Measurements from ENCODE around the gene CD226. TPM values are rescaled to one million over a fixed set of nuclear protein-coding genes. Genes with fewer than 3 reads are reported as not detected.
"Not testable (repeated sequence)": the region's sequence is repeated elsewhere in the genome, so short reads cannot be mapped to it uniquely, and the experiment has no call there.

CD226 gene
- polyA plus RNA-seq, 4 donors: 1.8 to 4.1 (median 3.4) TPM

DNA sequence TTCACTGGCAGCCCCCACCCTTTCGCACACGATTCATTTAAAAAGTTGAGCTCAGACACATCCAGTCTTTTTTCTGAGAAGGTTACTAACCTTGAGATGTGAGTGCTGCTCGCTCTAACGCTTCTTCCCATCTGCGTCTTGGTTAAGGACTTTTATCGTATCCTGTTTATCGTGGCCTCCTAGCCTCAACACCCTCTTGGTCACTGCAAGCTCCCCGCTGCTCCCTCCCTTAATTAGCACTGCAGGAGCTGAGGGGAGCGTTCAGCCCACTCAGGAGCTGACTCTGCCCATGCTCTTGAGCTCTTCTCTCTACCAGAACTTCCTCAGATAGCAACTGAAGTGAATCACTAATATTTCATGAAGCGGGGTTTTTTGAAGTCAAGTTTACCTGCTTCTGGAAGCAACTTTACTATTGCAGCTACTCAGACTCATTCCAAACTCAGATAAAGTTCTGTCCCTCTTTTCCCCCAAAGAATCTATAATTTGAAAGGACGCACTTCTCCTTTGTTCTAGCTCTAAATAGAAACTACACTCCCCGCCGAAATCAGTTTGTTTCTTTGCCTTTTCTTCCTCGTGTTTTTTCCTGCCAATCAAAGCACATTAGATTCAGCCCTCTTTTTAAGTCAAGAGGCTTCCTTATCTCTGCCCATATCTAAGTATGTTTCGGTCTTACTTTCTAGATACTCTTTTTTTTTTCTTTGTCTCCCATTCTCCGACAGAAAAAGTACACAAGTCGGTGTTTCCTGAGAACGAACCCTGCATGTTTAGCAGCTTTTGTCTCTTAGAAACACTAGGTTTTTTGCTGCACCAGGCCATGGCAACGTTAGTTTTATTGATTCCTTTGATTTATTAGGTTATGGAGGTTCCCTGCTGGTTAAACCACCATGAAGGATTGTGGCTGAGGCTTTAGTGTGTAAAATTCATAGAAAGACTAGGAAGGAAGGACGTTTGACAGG, 9.3 kb upstream of the CD226 start:
- no peak for DNase-seq (ENCODE audit: low read depth in 4 of 4, low spot score in 3 of 4)

DNA sequence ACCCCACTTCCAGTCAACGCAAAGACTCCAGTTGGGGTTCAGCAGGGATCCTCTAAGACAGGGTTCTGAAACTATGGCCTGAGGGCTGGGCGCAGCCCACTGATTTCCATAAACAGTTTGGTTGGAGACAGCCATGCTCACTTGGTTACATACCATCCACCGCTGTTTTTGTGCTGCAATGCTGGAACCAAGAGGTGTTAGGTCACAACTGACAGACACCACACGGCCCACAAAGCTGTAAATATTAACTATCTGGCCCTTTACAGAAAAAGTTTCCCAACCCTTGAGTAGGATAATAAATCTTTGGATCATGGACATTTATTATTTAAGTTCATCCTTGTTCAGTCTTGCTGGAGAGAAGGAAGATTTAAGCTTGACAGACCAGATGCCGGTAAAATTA, 8.4 kb upstream of the CD226 start:
- peak in 1 of 4 donors; percentile 19 for DNase-seq (ENCODE audit: low read depth in 4 of 4, low spot score in 3 of 4)

DNA sequence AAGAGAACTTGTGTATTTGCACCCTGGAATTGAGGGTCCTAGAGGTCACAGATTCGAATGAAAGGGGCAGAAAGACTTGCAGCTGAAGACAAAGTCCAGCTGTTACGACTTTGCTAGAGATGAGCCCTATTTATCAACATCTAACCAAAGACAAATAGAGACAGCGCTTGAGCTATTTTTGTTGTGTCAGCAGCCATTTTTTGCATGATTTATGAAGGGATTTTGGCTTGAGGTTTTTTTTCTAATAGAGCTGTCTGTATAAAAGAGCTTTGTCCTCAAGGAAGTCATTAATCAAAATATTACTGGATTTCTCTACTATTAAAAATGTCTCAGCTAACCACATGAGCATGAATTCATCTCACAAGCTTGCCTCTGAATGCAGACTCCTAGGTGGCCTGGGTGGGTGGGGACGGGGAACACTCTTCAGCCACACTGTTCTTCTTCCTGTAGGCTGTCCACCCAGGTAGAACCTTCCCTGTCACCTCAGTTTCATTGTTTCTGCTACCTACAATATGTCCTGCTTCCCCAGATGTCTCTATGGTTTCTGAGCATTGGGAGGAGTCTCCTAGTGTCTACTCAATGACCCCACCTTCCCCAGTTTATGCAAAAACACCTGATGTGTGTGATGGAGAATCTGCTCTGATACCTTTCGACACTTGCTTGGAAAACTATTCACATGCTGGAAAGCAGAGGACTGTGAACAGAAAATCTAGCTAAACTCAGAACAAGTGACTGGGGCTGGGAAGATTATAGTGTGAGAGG, 7.2 kb upstream of the CD226 start:
- DNase-seq (ENCODE audit: low read depth in 4 of 4, low spot score in 3 of 4): peak in 1 of 4 donors; percentile 34

DNA sequence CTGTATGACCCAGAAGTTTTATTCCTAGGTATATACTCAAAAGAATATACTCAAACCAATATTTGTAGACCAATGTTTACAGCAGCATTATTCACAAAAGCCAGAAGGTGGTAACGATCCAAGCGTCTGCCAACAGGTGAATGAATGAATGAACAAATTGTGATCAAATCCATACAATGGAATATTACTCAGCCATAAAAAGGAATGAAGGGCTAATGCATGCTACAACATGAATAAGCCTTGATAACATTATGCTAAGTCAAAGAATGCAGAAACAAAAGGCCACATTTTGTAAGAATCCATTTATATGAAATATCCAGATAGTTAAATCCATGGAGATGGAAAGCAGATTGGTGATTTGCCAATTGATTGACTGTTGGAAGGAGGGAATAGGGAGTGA, 5.5 kb upstream of the CD226 start:
- no peak for DNase-seq (ENCODE audit: low read depth in 4 of 4, low spot score in 3 of 4)

DNA sequence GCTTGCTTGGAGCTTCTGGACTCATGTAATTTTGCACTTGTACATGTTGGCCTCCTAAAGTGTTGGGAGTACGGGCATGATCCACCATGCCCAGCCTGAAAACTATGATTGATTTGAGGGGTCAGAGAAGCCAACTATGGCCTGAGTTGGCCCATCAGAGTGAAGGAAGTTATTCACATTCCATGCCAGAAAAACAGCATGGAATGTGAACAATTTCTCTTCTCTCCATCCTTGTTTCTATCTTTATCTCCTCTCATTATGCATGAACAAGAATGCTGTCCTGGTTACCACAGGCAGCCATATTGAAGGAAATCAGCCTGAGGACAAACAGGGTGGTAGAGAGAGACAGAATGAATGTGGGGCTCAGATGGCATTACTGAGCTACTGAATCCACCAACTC, 3.5 kb upstream of the CD226 start:
- no peak for DNase-seq (ENCODE audit: low read depth in 4 of 4, low spot score in 3 of 4)

DNA sequence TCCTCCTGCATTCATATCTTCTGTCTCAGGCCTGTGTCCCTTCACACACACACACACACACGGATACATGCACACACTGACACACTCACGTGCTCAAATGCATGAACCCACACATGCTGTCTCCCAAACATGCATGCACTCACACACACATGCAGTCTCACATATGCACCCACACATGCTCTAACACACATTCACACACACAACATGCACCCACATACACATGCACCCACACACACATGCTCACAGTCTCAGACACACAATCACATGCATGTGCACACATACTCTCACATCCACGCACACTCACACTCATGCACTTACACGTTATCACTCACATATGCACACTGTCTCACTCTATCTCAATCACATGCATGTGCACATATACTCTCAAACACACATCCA, 1.9 kb upstream of the CD226 start:
- DNase-seq (ENCODE audit: low read depth in 4 of 4, low spot score in 3 of 4): no peak

DNA sequence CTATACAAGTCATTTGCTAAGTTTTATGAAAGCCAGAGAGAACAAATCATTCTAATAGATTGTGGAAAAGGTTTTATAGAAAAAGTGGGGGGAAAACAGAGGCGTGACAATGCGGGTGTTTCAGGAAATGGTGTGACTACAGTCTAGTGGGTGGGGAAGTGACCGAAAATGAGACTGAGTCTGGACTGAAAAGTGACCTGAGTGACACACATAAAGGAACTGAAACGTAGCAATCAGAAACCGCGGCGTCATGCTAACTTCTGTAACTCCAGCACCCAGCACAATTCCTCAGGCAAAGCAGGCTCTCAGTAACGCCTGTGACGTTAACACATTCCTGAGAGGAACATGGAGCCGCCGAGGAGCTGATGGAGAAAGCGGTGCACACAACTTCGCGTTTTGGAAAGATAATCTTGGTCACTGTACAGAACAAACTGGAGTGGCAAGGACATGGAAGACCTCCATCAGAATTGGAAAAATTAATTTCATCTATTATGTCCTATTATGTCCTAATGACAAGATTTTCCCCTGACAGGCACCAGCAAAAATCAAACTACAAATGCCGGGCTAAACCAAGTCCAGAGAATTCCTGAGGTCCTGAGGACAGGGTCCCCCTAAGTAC, 1.4 kb upstream of the CD226 start:
- DNase-seq (ENCODE audit: low read depth in 4 of 4, low spot score in 3 of 4): no peak

DNA sequence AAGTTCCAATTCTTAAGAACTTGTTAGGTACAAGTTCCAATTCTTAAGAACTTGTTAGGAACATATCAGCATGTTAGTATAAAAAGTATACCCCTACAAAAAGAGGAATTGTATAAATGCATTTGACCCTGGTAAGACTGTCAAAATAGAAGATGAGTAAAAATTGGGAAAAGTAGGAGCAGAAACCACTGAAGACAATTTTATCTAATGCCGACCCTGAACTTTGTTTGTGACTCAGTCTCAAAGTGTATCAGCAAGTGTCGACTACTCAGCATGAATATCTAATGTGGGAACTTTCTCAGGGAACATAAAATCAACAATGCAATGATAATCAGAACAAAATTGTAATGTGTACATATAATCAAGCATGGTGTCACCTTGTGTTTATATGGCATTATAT, 583 bp upstream of the CD226 start:
- DNase-seq (ENCODE audit: low read depth in 4 of 4, low spot score in 3 of 4): no peak

DNA sequence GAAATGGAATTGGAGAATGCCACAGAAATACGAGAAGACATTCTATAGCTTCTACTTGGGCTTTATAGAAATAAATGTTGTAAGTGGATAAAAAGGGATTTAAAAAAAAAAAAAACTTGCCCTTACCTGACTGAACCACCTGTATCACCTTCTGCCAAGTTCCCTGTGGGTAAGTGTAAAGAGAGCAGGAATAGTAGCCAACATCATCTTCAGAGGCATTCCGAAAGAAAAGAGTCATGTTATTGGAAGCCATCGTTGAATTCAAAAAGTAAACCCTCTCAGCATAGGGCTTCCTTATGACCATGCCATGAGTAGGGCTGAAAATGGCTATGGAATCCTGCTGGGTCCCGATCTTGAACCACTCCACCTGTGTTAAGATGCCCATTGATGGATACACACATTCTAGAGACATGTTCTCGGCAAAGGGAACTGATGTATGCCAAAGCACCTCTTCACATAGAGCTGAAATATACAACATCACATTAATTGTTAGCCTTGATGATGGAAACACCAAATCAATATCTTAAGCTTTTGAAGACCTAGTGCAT, 991 bp downstream of the CD226 start:
- DNase-seq (ENCODE audit: low read depth in 4 of 4, low spot score in 3 of 4): no peak

DNA sequence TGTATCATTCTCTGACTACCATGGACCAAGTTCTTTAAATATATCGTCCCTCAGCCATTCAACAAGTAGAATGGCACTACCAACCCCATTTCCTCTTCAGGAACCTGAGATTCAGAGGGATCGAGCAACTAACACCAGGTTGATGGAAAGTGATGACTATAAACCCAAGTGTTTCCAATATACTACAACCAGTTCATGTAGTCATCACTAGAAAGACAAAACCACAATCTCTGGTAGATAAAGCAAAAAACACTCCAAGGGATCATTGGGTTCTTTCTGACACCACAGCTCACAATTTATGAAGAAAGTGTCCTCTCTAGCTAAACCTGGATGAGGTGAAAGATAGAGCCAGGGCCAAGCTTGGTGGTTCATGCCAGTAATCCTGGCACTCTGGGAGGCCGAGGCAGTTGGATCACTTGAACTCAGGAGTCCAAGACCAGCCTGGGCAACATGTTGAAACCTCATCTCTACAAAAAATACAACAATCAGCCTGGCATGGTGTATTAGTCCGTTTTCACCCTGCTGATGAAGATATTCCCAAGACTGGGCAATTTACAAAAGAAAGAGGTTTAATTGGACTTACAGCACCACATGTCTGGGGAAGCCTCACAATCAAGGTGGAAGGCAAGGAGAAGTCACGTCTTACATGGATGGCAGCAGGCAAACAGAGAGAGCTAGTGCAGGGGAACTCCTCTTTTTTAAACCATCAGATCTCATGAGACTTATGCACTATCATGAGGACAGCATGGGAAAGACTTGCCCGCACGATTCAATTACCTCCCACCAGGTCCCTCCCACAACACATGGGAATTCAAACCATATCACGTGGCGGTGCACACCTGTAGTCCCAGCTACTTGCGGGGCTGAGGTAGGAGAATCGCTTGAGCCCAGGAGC, 2.2 kb downstream of the CD226 start:
- no peak for DNase-seq (ENCODE audit: low read depth in 4 of 4, low spot score in 3 of 4)

DNA sequence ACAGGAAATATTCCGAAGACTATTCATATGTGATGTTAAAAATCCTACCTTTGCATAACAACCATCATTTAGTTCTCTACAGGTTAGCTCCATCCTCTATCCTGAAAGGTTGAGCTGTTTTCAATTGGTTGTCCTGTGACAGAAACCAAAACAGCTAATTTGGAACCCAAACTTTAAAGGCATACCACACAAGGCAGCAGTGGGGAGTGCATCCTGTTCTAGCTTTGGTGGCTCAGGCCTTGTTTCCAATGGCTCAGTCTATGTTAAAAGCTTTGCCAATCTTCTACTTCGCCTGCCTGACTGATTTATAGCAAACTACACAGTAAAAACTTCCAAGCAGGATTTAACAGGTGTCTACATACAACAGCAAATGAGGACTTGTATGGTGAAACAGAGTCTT, 3.2 kb downstream of the CD226 start:
- no peak for DNase-seq (ENCODE audit: low read depth in 4 of 4, low spot score in 3 of 4)

DNA sequence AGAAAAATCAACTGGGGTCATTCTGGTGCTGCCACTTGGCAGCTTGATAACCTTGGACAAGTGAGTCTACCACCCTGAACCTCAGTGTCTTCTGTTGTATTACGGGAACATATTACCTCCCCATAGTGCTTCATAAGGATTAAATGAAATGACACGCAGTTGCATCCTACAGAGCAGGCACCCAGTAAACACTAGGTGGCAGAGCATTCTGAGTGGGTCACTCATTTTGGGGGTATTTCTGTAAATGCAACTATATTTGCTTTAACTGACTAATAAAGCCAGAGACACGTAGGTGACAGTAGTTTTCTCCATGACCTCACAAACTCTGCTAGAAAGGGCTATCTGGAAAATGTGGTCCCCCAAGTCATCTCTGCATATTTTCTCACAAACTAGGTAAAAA, 4.7 kb downstream of the CD226 start:
- DNase-seq (ENCODE audit: low read depth in 4 of 4, low spot score in 3 of 4): no peak

DNA sequence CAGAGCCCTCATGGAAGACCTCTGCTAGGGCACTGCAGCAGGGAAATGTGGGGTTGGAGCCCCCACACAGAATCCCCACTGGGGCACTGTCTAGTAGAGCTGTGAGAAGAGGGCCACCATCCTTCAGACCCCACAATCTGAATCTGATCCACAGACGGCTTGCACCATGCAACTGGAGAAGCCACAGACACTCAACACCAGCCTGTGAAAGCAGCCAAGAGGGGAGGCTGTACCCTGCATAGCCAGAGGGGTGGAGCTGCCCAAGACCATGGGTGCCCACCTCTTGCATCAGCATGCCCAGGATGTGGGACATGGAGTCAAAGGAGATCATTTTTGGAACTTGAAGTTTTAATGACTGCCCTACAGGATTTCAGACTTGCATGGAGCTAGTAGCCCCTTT, 6.5 kb downstream of the CD226 start:
- no peak for DNase-seq (ENCODE audit: low read depth in 4 of 4, low spot score in 3 of 4)

DNA sequence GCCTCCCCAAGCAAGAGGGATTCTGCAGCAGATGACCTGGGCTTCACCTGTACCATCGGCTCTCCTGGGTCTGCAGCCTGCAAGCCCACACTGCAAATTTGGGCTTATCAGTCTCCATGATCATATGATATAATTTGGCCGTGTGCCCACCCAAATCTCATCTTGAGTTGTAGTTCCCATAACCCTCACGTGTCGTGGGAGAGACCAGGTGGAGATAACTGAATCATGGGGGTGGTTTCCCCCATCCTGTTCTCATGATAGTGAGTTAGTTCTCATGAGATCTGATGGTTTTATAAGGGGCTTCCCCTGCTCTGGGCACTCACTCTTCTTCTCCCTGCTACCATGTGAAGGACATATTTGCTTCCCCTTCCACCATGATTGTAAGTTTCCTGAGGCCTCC, 7.9 kb downstream of the CD226 start:
- not testable (repeated sequence) for DNase-seq (ENCODE audit: low read depth in 4 of 4, low spot score in 3 of 4)

DNA sequence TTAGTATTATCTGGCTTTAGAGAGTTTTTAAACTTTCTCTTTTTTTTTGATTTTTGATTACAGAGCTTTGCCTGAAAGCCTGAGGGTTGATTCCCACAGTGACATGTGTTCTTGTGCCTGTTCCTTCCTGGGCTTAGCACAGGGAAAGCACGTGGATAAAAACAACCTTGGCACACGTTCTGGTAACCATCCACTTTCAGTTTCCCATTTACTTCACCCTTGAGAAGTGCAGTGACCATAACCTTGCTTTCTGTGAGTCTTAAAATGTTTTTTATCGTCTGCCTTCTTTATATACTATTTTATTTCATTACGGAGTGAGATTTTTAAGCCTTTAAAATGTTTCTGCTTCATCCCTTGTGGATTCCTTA, 11.5 kb downstream of the CD226 start:
- DNase-seq (ENCODE audit: low read depth in 4 of 4, low spot score in 3 of 4): no peak

DNA sequence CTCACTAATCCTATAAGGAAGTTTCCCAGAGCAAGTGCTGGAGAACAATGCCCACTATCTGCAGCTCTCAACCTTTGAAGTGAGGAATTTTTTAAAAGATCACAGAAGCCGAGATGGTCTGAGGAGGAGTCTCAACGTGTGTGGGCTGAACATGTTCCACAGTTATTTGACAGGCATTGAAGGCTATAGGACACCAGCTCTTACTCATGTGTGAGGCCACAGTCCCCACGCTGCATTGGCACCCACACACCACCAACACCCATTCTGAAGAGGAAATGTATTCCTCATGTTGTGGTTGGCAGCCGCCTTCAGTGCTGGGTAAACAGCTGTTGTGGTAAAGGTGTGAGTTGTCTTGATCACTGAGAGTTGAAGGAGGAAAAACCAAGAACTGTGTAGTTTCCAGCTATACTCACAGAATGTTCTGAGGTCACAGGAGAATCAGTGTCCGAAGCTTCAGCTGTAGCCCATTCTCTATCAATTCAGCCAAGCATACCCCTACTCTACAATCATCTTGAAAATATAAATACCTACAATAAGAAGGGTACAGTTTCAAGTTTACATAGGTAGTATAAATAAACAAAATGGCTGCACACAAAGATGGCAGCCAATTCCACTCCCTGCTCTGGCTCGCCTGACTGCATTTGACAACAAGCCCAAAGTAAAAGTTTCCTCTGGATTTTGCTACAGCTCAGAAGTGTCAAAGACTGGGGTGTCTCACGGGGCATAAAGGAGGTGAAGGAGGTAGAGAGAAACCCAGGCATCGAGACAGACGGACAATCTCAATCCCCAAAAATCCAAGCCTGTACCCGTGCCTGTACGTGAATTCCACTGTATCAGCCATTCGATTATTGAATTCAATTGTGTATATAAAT, 12.1 kb downstream of the CD226 start:
- no peak for DNase-seq (ENCODE audit: low read depth in 4 of 4, low spot score in 3 of 4)

DNA sequence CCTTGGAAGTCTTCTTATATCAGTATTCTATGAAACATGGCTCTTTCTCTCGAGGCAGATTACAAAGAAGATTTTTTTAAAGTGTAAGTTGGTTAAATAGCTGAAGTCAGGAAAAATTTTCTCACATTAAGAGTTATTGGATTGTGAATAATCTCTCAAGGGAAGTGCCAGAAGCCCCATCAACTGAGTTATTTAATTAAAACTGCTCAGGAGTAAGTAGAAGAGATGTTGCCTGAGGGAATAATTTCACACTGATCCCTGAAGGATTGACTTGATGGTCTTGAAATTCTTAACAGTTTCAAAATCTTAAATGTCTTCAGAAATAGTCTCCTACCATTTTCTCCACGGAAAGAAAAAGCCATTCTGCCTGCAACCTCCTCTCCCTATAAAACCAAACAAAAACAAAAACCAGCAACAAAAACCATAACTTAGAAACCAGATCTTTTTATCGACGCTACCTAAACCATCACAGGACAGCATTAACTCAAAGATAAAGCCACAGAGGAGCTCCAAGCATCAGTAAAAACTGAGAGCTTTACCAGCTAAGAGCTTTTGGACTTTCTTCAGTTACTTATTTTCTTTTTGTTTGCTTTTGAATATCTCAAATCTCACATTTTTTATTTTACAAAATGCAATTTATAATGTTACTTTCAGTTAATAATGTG, 12.9 kb downstream of the CD226 start:
- no peak for DNase-seq (ENCODE audit: low read depth in 4 of 4, low spot score in 3 of 4)

DNA sequence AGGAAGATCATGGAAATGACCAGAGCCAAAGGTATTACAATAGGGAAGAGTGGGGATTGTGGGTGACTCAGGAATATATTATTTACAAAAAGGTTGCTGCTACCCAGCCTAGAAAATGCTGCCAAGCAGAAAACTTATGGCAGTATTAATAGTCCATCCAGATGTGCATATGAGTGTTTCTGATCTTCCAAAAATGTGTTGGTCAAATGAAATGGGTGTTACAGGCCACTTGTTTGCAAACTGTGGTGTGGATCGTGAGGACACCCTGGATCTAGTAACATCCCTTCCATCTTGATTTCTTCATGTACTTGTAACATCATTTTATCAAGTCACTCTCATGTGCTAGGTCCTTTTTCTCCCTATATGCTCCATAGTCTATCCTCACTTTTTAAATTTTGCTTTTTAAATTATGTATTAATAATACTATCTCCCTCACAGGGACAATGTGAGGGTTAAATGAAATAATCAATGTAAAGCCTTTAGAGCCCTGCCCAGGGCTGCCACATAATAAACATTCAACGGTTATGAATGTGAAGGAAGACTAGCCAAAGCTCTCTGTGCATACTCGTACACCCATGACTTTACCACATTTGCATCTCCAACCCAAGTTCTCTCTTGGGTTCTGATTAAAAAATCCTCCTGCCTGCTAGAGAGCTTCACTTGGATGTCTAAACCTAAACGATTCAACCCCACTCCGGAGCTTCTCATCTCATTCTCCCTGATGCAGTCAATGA, 18.5 kb downstream of the CD226 start:
- no peak for DNase-seq (ENCODE audit: low read depth in 4 of 4, low spot score in 3 of 4)

All from right renal pelvis (tissue), 4 donors.